ENCODE results near the gene ENOPH1. TPM values are rescaled to one million over a fixed set of nuclear protein-coding genes. Genes with fewer than 3 reads are reported as not detected.
"Not testable (repeated sequence)": the region's sequence is repeated elsewhere in the genome, so short reads cannot be mapped to it uniquely, and the experiment has no call there.

ENOPH1 gene
- total RNA-seq, 1 donor from 2014 or later = 18.6 TPM

GRCh38 chr4:82458729-82459128 is 28.3 kb downstream of the ENOPH1 start:
- DNase-seq (ENCODE audit: low spot score) = no peak
- intact Hi-C loops (cut with DNase I) = no loop called here

GRCh38 chr4:82461710-82462109 is 31.3 kb downstream of the ENOPH1 start:
- DNase-seq (ENCODE audit: low spot score) = no peak
- intact Hi-C loops (cut with DNase I) = loop anchor here (2.0 to 5.0 kb wide), 2 partner anchors 279 to 801 kb away; no protein-coding TSS in a partner anchor

- intact Hi-C loops (cut with DNase I) = loop anchor here (2.0 to 5.0 kb wide), 2 partner anchors 278 to 800 kb away; no protein-coding TSS in a partner anchor
- peak; percentile 86 for DNase-seq (ENCODE audit: low spot score)
These were observed 32.0 kb downstream of the ENOPH1 start for GRCh38 chr4:82462415-82462831.

- intact Hi-C loops (cut with DNase I) = loop anchor here (2.0 to 5.0 kb wide), 2 partner anchors 278 to 799 kb away; no protein-coding TSS in a partner anchor
- no peak for DNase-seq (ENCODE audit: low spot score)
These were observed 32.8 kb downstream of the ENOPH1 start for GRCh38 chr4:82463221-82463620.

GRCh38 chr4:82467471-82467870 is 37.1 kb downstream of the ENOPH1 start:
- no peak for DNase-seq (ENCODE audit: low spot score)
- intact Hi-C loops (cut with DNase I) = no loop called here

GRCh38 chr4:82469791-82470345 is 39.5 kb downstream of the ENOPH1 start:
- intact Hi-C loops (cut with DNase I) = no loop called here
- DNase-seq (ENCODE audit: low spot score) = no peak

- DNase-seq (ENCODE audit: low spot score) = not testable (repeated sequence)
These were observed 42.7 kb downstream of the ENOPH1 start for GRCh38 chr4:82473080-82473479.

GRCh38 chr4:82473621-82474164 is 43.3 kb downstream of the ENOPH1 start:
- no peak for DNase-seq (ENCODE audit: low spot score)
- intact Hi-C loops (cut with DNase I) = no loop called here

More at GRCh38 chr4:82473080-82473479, 42.7 kb downstream of the ENOPH1 start:
- intact Hi-C loops (cut with DNase I) = not testable (repeated sequence)

- DNase-seq (ENCODE audit: low spot score); intact Hi-C loops (cut with DNase I): not testable (repeated sequence)
These were observed 45.5 kb downstream of the ENOPH1 start for GRCh38 chr4:82475931-82476330.

- DNase-seq (ENCODE audit: low spot score); intact Hi-C loops (cut with DNase I): not testable (repeated sequence)
These were observed 47.1 kb downstream of the ENOPH1 start for GRCh38 chr4:82477469-82477868.

- no peak for DNase-seq (ENCODE audit: low spot score)
- intact Hi-C loops (cut with DNase I) = no loop called here
These were observed 49.2 kb downstream of the ENOPH1 start for GRCh38 chr4:82479562-82479961.

- intact Hi-C loops (cut with DNase I) = no loop called here
- DNase-seq (ENCODE audit: low spot score) = no peak
These were observed 50.5 kb downstream of the ENOPH1 start for GRCh38 chr4:82480771-82481505.

- DNase-seq (ENCODE audit: low spot score) = no peak
- intact Hi-C loops (cut with DNase I) = no loop called here
These were observed 51.1 kb downstream of the ENOPH1 start for GRCh38 chr4:82481506-82481840.

GRCh38 chr4:82482387-82482786 is 52.0 kb downstream of the ENOPH1 start:
- no peak for DNase-seq (ENCODE audit: low spot score)
- intact Hi-C loops (cut with DNase I) = no loop called here

- intact Hi-C loops (cut with DNase I) = no loop called here
- DNase-seq (ENCODE audit: low spot score) = no peak
These were observed 54.8 kb downstream of the ENOPH1 start for GRCh38 chr4:82484996-82485783.

GRCh38 chr4:82489076-82489475 is 58.7 kb downstream of the ENOPH1 start:
- intact Hi-C loops (cut with DNase I) = no loop called here
- no peak for DNase-seq (ENCODE audit: low spot score)

GRCh38 chr4:82489987-82490386 is 59.6 kb downstream of the ENOPH1 start:
- DNase-seq (ENCODE audit: low spot score) = no peak
- intact Hi-C loops (cut with DNase I) = no loop called here

- no peak for DNase-seq (ENCODE audit: low spot score)
- intact Hi-C loops (cut with DNase I) = no loop called here
These were observed 61.0 kb downstream of the ENOPH1 start for GRCh38 chr4:82491251-82491960.

GRCh38 chr4:82493721-82494425 is 63.5 kb downstream of the ENOPH1 start:
- no peak for DNase-seq (ENCODE audit: low spot score)
- intact Hi-C loops (cut with DNase I) = no loop called here

All from cardiac septum (tissue), 1 donor.